HG02642 (cell line): Measurements from ENCODE around the gene DDX21.
"Not testable (repeated sequence)": the region's sequence is repeated elsewhere in the genome, so short reads cannot be mapped to it uniquely, and the experiment has no call there.

Experiments used
- ATAC-seq: cut with Tn5 transposase; IDR thresholded peaks from one replicate; pipeline ENCODE4 v1.9.1; 2021; ENCODE audit warnings: mild to moderate bottlenecking; ENCODE audit not compliant: unreplicated experiment, poor library complexity

Gene DDX21

DNA sequence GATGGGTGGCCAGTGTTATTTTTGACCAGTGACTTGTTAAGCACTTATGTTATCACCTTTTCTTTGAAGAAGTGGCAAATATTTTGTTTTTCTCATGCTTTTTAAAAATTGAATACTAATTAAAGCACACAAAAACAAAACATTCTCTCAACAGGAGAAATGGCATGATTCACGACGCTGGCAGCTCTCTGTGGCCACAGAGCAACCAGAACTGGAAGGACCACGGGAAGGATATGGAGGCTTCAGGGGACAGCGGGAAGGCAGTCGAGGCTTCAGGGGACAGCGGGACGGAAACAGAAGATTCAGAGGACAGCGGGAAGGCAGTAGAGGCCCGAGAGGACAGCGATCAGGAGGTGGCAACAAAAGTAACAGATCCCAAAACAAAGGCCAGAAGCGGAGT, 26.4 kb downstream of the DDX21 start:
- ATAC-seq: no peak

DNA sequence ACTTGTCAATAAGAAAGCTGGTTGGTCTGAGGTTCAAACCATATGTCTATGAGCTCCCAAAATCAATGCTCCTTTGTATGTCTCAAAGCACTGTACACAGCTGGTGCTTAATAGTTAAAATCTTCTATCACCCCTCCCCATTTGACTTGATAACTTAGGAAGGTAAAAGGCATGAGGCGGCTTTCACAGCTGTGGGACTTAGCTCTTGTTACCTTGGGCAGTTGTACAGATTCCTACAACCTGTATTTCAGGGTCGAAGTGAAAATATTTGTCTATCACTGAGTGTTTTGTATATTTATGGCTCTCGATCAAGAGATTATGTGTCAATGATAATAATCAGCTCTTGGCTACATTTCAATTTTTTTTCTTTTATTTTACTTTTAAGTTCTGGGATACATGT, 31.6 kb downstream of the DDX21 start:
- no peak for ATAC-seq

DNA sequence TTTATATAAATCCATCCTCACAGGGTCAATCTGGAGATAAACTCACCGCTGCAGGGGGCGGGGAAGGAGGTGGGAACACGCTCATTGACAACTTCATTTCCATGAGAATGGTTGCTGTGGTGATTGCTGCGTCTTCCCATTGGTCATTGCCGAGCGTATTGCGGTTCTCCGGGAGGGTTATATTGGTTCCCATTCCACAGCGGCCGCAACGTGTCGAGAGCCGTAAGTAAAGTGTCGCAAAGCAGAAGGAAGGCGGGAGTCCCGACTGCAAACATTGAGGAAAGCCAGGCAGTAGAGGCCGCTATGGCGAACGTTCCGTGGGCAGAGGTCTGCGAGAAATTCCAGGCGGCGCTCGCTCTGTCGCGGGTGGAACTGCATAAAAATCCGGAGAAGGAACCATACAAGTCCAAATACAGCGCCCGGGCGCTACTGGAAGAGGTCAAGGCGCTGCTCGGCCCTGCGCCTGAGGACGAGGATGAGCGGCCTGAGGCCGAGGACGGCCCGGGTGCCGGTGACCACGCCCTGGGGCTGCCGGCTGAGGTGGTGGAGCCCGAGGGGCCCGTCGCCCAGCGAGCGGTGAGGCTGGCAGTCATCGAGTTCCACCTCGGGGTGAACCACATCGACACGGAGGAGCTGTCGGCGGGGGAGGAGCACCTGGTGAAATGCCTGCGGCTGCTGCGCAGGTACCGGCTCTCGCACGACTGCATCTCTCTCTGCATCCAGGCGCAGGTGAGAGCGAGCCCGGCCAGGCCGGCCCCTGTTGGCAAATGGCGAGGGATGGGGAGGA, 32.8 kb downstream of the DDX21 start, which contains the start of gene KIFBP:
TSS of gene KIFBP (plus strand) at position 274 of the 787 bp plus-strand sequence. CDS start at position 304, 30 bp downstream.
- ATAC-seq: peak; percentile 84

DNA sequence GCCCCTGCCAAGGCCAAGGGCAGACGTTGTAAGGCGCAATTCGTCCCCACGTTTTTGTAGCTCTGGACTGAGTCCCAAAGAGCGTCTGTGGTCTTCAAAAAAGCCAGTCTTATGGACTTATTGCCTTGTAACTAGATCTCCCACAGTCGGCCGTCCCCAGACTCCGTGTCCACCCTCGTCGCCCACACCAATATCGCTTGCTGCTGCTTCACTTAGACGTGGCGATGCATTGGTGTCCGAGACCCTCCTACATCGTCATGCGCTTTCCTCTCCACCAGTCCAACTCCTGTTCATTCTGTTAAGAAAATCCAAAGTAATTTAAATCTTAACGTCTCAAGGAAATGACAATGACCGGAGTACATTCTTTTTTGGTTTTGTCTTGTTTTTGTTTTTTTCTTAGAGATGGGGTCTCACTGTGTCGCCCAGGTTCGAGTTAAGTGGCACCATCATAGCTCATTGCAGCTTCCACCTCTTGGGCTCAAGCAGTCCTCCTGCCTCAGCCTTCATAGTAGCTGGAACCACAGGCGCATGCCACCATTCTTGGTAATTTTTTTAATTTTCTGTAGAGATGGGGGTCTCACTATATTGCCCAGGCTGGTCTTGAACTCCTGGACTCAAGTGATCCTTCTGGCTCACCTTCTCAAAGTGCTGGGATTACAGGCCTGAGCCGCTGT, 33.5 kb downstream of the DDX21 start:
- ATAC-seq: peak; percentile 5

DNA sequence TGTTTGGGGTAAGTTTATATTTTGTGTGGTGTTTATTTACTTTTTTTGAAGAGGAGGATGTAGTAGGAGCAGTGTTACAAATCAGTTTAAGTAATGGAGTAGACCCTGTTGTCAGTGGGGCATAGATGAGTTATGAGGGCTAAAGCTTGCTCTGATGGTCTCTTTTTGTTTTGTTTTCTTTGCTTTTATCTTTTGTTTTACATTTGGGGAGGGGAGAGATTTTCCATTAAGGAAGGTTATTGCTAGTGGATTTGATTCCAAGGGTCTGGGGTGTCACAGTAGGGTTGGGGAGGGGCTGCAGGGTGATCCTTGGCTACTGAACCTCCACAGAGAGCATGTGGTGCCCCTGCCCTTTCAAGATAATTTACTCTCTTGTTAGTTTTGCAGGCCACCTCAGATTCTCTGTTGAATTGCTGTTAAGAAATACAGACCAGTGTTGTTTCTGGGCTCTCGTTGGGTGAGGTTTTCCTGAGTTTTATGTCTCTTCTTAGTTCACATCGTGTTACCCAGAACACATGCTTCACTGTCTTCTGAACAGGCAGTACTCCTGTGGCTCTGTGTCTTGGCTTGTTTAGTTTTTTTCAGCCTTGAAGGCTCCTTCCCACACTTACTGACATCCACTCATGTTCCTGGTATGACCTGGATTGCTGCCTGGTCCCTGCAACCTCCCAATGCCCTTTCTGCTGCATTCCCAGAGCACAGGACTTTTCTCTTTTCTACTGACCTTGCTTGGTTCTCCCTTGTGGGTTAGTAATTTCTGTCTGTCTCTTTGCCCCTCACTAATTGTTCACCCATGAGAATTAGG, 36.9 kb downstream of the DDX21 start:
- ATAC-seq: no peak

DNA sequence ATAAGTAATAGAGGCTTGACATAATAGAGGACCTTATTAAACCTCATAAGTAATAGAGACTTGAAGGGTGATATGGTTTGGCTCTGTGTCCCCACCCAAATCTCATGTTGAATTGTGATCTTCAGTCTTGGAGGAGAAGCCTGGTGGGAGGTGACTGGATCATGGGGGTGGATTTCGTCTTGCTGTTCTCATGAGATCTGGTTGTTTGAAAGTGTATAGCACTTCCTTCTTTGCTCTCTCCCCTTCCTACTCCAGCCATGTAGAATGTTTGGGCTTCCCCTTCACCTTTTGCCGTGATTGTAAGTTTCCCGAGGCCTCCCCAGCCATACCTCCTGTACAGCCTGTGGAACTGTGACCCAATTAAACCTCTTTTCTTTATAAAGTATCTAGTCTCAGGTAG, 41.2 kb downstream of the DDX21 start:
- ATAC-seq: peak; percentile 34

GRCh38 chr10:69004821-69005220, 48.9 kb downstream of the DDX21 start:
- ATAC-seq: no peak

DNA sequence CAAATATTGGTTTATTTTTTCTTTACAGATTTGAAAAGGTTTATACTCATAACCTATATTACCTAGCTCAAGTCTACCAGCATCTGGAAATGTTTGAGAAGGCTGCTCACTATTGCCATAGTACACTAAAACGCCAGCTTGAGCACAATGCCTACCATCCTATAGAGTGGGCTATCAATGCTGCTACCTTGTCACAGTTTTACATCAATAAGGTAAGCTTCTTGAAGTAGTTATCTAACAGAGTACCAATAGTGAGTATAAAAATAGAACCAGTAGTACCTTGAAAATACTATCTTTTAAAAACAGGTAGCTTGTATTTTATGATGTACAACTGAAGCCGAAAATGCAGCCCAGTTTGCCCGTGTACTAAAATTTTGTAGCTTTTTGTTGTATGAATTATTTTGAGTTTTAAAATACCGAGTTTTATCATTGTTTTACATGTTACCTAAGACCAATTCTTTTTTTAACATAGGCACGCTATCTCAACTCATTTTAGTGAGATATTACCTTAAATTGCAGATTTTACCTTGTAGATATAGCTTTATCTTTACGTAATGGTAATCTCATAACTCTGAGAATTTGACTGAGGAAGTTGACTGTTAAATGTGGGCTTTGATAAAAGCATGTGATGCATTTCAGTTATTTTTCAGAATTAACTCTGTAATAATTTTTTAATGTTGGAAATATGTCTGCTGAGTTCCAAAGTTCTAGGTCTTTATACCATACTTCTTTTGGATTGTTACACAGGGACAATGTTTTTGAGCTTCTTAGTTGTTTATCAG, 49.9 kb downstream of the DDX21 start:
- ATAC-seq: no peak

GRCh38 chr10:69007260-69007659, 51.3 kb downstream of the DDX21 start:
- no peak for ATAC-seq

- ATAC-seq: no peak
Measured at GRCh38 chr10:69009360-69009759, 53.4 kb downstream of the DDX21 start.

DNA sequence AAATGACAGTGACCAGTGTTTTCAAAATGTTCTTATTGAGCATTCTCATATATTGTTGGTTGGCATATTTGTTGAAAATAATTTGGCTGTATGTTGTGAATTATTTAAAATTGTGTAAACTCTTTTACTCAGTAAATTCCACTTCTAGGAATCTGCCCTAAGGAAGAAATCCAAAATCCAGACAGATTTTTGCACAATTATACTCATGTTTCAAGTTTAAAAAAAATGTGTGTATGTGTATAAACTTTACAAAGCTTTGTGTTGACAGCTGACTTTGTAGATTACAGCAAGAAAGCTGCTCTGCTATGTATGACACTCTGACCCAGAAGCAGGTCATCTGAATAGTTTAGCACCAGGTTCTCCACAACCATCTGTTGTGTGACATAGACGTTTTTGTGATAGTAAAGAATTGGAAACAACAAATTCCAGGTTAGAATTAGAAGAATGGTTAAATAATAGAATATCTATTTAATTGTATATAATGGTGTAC, 54.2 kb downstream of the DDX21 start:
- no peak for ATAC-seq

GRCh38 chr10:69012778-69013177, 56.8 kb downstream of the DDX21 start:
- ATAC-seq: not testable (repeated sequence)

DNA sequence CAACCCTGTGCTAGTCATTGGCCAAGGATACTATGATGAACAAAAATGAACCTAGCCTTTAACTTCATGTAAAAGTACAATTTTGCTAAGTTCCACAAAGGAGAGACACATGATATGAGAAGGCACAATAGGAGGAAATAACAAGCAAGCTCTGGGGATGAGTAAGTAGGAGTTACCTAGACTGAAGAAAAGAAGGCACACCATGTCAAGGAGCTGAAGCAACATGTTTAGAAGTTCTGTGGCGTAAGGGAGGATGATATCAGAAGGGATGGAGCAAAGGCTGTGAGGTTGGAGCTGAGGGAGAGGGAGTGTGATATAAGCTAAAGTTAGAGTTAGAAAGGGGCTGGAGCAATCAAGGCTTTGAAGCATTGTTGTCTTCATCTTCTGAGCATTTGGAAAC, 58.2 kb downstream of the DDX21 start:
- ATAC-seq: no peak

DNA sequence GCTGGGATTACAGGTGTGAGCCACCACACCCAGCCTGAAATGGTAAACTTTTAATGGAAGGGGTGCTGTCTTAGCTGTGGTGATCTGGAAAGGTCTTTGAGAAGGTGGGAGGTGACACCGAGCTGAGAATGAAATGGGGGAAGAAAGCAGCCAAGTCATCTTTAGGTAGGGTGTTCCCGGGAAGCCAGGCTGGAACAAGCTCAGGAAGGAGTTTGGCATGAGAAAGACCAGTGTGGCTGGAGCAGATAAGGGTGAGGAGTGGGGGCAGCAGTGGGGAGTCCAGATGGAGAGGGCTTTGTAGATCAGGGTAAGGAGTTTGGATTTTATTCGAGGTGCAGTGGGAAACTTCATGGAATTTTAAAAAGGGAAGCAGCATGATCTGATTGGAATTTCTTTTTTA, 62.6 kb downstream of the DDX21 start:
- no peak for ATAC-seq

GRCh38 chr10:69022611-69023010, 66.6 kb downstream of the DDX21 start:
- no peak for ATAC-seq

DNA sequence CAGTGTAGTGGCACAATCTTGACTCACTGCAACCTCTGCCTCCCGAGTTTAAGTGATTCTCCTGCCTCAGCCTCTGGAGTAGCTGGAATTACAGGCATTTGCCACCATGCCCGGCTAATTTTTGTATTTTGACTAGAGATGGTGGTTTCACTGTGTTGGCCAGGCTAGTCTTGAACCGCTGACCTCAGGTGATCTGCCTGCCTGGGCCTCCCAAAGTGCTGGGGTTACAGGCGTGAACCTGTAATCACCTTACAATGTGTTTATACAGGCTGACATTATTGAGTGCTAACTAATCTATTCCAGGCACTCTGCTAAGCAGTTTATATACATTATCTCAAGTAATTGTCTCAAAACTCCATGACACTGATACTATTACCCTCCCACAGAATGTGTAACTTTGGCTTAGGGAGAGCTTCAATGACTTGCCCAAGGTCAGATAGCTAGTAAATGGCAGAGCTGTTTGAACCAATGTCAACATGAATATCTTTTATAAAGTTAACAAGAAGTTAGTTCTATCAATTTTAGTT, 69.5 kb downstream of the DDX21 start:
- no peak for ATAC-seq

DNA sequence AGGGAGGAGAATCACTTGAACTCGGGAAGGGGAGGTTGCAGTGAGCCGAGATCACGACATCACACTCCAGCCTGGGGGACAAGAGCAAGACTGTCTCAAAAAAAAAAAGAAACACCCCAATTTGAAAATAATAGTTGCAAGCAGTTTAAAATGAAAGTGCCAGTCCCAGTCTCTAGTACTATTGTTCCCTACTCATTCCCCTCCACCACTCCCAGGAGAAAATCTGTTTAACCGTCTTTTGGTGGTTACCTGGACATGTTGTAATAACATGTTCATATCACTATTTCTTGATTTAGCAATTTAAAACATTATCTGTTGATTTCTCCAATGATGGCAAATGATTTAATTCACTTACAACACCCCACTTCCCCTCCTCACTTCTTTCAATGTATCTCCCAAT, 77.3 kb downstream of the DDX21 start:
- no peak for ATAC-seq
